SW 1271 (cell line): ENCODE measurements around the gene SSR2.

Source experiments
- DNase-seq, 2 experiments: peaks; one replicate each; lab custom pipeline; 2025; lab: John Stamatoyannopoulos, UW

Gene SSR2

GRCh38 chr1:155973723-155974122 lies 47.0 kb downstream of the SSR2 start:
- no peak for DNase-seq

GRCh38 chr1:155971910-155972809 lies 48.6 kb downstream of the SSR2 start:
- DNase-seq: no peak

GRCh38 chr1:155970531-155971167 lies 50.1 kb downstream of the SSR2 start:
- DNase-seq: no peak

- no peak for DNase-seq
These were observed 51.4 kb downstream of the SSR2 start for GRCh38 chr1:155969377-155969791.

GRCh38 chr1:155968670-155969069 lies 52.1 kb downstream of the SSR2 start:
- DNase-seq: no peak

GRCh38 chr1:155968051-155968400 lies 52.7 kb downstream of the SSR2 start:
- DNase-seq: no peak

GRCh38 chr1:155967341-155968050 lies 53.3 kb downstream of the SSR2 start:
- DNase-seq: no peak

- no peak for DNase-seq
These were observed 54.0 kb downstream of the SSR2 start for GRCh38 chr1:155966750-155967149.

- DNase-seq: no peak
These were observed 54.6 kb downstream of the SSR2 start for GRCh38 chr1:155966135-155966534.

- no peak for DNase-seq
These were observed 56.6 kb downstream of the SSR2 start for GRCh38 chr1:155964193-155964592.

GRCh38 chr1:155962599-155963211 lies 58.0 kb downstream of the SSR2 start:
- no peak for DNase-seq

GRCh38 chr1:155961937-155962336 lies 58.8 kb downstream of the SSR2 start:
- peak; percentile 77 to 89 for DNase-seq

- no peak for DNase-seq
These were observed 60.5 kb downstream of the SSR2 start for GRCh38 chr1:155960081-155960745.
